Dedifferentiated amniotic fluid mesenchymal stem cell (primary cell): Measurements from ENCODE around the gene ZNF124.

Experiments used
- DNase-seq: peaks from one replicate; pipeline ENCODE4 v3.0.0-alpha.2; 2016; ENCODE audit errors: extremely low spot score

ZNF124 gene

DNA sequence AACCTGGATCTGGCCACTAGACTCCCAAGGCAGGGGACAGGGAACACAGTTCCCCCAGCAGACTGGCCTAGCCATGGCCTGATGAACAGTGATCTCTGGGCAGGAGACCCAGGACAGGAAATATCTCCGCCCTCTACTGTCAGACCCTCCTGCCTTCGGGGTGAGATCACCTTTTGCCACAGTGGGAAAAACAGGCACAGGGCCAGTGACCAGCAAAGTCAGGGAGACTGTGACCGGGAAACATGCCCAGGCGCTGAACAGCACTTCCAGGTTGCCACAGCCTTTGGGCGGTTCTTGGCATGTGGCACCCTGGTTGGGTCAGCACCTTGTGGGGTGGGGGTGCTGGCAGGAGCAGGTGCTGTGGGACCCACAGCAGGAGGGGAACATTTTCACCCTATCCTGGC, 58.7 kb downstream of the ZNF124 start:
- no peak for DNase-seq

DNA sequence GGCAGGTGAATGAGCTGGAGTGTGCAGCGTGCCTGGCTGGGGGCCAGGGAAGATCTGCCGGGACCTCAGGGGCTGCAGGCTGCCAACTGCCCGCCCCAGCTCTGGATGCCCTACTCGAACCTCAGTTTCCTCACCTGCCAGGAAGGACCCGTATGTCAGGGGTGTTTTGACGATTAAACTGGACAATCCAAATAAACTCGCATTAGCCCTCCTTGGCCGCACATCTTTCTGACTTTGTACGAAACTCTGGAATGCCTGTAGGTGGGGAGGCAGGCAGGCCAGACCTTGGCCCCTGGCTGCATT, 59.4 kb downstream of the ZNF124 start:
- no peak for DNase-seq

DNA sequence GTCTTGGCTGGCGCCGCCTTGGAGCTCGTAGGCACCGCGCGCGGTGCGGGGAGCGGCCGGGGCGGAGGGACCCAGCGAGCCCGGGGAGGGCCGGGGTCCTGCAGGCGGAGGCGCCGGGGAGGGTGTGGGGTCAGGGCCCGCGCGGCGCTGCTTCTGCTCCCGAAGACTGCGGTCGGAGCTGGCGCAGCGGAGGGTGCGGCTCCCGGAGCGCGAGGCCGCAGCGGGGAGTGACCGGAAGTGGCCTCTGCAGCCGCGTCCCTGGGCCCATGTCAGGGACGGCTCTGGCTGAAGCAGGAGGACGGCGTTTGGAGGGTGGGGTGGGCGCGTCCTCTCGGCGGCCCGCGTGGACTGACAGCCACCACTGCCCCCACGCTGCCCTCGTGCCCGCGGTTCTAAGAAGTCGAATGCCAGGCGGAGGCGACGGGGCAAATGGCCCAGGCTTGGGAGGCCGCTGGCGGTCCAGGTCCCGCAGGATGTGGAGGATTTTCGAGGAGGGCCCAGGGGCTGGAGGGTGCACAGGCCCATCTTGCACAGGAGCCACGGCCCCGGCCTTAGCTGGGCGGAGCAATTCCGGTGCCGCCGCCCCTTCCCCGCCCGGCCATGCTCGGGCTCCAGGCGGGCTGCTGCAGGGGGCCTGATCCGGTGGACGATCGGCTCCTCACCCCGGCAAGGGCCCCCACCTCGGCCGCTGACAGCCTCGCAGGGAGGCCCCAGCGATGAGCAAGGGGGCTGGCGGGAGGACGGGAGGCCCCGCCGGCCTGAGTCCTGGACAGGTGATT, 59.9 kb downstream of the ZNF124 start:
- no peak for DNase-seq

DNA sequence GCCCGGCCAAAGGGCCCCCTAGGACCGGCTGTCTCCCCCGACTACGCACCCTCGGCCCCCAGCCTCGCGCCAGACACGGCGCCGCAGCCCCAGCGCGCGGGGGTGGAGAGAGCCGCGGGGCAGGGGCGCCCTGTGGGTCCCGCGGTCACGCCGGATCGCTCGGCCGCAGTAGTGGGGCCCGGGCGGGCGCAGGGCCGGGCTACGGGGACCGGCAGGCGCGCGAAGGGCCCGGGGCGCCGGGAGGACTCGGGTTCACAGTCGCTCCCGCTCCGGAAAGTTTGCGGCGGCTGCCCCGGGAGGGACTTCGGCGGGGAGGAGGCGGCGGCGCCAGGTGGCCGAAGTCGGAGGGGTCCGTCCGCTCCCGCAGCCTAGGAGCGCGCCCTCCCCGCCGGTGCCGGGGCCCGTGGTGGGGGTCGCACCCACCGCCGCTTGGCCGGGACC, 60.5 kb downstream of the ZNF124 start:
- DNase-seq, result no peak

DNA sequence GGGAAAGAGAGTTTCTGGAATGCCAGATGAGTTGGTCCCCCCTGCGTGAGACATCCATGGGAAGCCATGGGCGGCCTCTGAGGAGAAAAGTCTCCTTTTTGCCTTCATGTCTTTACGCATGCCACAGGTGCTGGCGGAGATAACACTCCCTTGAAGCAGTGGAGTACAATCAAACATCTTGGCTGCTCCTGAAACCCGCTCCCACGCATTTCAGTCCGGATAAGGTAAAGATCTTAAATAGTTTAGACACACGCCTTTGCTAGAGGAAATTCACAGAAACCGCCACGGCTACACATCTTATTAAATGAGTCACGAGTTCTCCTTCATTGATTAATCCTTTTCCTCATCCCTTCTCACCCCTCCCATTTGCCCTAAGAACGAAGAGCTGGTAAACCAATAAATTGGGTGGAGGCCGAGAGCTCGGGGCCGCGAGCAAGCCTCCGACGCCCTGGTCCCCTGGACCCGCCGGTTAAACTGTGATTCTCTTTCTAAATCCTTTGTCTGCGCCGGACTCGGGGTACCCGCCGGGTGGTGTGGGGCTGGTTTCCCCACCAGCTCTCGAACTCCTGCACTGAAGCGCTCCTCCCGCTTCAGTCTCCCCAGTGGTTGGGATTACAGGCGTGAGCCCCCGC, 61.1 kb downstream of the ZNF124 start:
- DNase-seq, result no peak

DNA sequence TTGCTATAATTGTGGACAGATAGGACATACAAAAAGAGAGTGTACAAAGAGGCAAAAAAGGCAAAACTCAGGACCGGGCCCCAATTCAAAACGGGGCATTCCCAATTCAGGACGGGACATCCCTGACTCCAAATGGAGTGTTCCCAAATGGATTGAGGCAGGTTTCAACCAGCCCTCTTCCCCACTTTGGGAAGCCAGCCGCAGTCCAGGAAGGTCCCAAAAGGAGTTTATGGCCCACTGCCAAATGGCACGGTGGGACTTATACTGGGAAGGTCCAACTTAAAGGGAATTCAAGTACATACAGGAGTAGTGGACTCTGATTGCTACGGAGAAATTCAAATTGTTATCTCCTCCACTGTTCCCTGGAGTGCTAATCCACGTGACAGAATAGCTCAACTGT, 64.1 kb downstream of the ZNF124 start:
- DNase-seq, result no peak

DNA sequence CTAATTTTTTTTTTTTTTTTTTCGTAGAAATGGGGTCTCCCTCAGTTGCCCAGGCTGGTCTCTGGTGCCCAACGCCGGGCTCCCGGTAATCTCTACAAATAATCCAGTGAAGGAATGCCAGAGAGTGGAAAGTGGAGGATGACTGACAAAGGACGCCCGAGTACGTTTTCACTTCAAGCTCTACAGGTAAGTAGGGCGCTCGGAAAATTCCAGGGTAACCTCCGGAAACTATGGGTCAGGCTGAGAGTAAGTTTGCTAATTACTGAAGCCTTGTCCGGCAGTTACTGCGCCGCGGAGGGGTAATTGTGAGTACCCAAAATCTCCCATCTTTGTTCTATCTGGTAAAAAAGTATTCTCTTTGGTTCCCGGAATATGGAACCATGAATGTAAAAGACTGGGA, 65.9 kb downstream of the ZNF124 start:
- no peak for DNase-seq
